Spleen (tissue), 3 donors: ENCODE data around the gene ELP4.

Experiments used
- POLR2A ChIP-seq, 3 donors: fragments of 450-650 bp; IDR thresholded peaks; one replicate each; pipeline ENCODE4 v1.5.1; 2017; ENCODE audit warnings: antibody characterized with exemption in 3 of 3, mild to moderate bottlenecking in 1 of 3
- POLR2AphosphoS5 ChIP-seq, 3 donors: sonication (generic); formaldehyde crosslinking; IDR thresholded peaks; one replicate each; pipeline ENCODE4 v1.5.1; 2017; ENCODE audit warnings: antibody characterized with exemption in 3 of 3

DNA sequence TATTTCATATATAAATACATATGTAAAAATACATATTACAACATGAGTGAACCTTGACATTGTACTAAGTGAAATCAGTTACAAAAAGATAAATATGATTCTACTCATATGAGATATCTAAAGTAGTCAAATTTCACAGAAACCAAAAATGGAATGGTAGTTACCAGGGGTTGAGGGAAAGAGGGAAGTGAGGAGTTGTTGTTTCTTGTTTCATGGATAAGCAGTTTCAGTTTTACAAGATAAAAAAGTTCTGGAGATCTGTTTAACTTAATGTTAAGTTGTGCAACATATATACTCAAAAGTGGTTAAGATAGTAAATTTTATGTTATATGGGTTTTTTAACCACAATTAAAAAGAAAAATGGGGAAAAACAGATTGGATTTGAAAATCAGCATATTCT, 107.7 kb downstream of the ELP4 start:
- TF ChIP-seq POLR2A (IDR thresholded peaks at IDR 0.05) (no peak), POLR2AphosphoS5 (IDR thresholded peaks at IDR 0.05) (no peak)
